ENCODE data around the gene TPCN2.
A peak's percentile ranks its signal among the peaks of the same experiment; 100 is the strongest.
"Not testable (repeated sequence)": the region's sequence is repeated elsewhere in the genome, so short reads cannot be mapped to it uniquely, and the experiment has no call there.

The TPCN2 gene

DNA sequence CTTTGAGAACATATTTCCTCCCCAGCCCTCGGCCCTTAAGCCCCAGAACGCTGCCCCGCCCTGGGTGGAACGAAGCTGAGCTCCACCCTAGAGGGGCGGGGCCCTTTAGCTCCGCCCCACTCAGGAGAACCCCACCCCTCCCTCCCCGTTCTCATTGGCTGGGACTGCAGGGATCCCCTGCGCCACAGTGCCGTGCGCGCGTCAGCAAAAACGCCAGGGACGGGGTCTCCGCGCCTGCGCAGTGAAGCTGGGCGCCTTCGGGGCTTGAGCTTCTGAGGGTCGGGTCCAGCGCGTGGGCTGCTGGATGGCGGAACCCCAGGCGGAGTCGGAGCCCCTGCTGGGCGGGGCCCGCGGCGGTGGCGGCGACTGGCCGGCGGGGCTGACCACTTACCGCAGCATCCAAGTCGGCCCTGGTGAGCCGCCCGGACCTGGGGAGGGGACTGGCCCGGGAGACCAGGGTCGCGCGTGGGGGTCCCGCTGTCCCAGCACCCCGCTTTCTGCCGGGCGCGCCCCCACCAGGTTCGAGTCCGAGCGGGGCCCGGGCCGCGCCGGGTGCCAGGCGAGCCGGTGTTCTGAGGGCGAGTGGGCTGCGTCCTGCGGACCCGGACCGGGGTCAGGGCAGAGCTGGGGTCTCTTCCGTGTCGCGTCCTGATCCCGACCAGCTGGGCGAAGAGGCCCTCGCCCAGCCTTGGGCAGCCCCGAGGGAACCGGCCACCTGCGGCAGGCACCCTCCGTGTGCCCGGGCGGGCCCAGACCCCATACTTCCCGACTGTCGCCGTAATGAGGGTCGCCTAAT, at the start of gene TPCN2:
Gene TPCN2 (plus strand): TSS at position 239 of the 796 bp plus-strand sequence. CDS start 66 bp downstream, at position 305.
- DNase-seq (ENCODE audit: low read depth): peak; percentile 67

DNA sequence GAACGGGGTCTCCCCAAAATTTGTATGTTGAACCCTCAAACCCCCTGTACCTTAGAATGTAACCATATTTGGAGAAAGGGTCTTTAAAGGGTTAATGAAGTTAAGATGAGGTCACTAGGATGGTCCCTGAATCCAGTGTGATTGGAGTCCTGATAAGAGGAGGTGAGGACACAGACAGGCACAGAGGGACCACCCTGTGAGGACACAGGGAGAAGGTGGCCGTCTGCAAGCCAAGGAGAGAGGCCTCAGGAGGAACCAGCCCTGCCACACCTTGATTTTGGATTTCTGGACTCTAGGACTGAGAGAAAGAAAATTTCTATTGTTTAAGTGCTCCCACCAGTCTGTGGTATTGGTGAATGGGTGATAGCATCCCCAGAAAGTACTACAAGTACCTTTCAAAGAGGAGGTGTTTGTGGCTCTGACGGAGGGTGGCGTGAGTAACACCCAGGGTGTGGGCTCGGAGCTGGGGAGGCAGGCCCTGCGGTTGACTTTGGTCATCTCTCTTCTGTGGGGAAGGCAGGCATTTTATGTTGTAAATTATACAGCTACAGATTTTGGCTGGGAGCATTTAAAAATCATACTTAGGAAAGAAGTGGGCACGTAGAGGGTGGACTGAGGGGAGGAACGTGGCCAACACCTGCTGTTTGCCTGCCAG, 49.5 kb upstream of the TPCN2 start:
- no peak for DNase-seq (ENCODE audit: low read depth)

DNA sequence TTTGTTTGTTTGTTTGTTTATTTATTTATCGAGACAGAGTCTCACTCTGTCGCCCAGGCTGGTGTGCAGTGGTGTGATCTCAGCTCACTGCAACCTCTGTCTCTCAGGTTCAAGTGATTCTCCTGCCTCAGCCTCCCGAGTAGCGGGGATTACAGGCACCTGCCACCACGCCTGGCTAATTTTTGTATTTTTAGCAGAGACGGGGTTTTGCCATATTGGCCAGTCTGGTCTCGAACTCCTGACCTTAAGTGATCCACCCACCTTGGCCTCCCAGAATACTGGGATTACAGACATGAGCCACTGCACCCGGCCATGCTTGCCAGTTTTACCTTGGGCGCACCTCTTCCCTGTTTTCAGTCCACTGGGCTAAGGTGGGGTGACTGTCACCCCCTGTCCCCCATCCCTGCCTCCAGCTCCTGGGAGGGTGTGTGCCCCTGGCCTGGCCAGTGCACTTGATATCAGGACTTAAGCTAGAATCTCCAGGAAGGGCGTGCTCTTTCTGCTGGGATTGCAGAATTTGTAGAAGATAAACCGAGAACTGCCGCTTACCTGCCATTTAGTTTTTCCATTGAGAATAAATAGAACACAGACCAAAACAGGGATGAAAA, 48.9 kb upstream of the TPCN2 start:
- not testable (repeated sequence) for DNase-seq (ENCODE audit: low read depth)

DNA sequence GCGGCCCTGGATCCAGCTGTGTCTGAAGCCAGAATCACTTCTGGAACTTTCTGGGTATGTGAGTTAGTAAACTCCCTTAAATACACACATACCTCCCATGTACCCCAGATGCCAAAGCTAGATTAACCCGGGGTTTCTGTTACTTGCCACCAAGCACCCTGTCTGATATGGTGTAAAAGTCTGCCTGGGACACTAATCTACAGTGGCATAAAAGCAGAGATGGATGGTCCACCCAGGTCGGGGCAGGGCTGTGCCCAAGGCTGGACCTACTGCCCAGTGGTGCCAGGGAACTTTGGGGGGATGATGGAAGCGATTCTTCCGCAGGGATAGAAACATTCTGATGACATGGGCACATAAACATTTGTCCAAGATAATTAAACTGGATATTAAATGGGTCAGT, 48.3 kb upstream of the TPCN2 start:
- no peak for DNase-seq (ENCODE audit: low read depth)

DNA sequence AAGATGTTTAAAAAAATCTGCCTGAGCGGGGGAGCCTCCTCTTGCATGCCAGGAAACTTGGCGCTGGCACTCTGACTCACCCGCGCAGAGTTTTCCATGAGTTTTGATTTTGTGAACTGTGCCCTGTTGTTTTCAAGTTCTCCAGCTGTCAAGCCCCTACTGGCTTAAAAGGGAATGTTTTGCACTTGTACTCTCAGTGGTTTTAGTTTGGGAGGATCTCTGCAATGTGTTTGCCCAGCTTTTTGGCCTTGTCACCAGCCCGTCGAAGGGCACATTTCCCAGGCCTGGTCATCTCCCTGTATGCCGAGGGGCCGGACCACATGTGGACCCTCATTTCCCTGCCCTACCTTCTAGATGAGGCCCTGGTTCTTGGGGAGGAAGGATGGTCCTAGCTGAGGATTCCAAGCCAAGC, 47.9 kb upstream of the TPCN2 start:
- DNase-seq (ENCODE audit: low read depth): peak; percentile 58

DNA sequence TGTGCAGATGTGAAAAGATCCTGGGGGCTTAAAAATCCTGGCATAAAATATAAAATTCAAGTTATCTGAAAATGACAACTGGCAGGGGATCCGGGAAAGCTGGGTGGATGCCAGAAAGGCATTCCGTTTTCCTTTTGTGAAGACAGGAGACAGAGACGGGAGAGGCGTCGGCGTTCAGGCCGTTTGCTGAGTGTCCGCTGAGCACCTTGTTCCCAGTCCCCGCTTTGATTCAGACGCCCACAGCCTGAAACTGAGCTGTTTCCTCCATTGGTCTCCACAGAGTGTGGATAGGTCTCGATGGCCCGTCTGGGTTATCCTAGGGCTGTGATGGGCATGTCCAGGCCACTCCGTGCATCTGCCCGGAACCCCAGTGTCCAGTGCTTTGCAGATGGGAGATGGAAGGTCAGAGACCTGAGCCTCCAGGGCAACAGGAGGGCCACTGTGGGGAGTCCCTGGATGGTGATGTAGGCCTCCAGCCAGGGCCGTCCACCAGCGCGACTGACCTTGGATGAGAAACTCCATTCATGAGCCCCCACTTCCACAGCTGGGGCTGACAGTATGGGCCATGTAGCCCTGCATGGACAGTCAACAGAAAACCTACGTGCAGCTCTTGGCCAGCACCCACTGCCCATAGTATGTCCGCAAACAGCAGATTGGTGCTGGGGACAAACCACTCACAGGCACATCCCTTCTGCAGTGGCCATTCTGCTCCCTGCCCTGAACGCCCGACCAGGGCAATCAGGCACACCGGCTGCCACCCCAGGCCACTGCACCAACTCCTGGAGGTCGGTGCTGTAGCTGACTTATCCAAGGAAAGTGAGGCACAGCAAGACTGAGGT, 47.3 kb upstream of the TPCN2 start:
- DNase-seq (ENCODE audit: low read depth): no peak

DNA sequence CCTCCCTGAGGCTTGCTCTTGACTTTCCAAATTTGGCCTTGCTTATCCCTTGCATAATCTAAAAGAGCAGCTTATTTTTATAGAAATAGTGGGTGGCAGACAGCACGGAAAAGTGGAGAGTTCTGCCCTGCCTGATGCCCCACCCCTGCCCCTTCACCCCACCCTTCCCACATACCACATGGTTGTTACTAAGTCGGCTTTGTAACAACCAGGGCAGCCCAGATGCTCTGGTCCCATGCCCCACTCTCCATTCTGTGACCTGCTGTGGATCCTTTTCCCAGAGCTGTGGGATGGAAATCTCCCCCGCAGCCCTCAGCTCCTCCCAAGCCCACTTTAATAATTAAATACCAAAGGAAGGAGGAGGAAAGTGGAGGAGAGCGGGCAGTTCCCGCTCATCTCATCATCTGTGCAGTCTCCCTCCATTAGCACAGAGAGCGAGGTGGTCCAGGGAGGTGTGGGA, 46.6 kb upstream of the TPCN2 start:
- DNase-seq (ENCODE audit: low read depth): no peak

DNA sequence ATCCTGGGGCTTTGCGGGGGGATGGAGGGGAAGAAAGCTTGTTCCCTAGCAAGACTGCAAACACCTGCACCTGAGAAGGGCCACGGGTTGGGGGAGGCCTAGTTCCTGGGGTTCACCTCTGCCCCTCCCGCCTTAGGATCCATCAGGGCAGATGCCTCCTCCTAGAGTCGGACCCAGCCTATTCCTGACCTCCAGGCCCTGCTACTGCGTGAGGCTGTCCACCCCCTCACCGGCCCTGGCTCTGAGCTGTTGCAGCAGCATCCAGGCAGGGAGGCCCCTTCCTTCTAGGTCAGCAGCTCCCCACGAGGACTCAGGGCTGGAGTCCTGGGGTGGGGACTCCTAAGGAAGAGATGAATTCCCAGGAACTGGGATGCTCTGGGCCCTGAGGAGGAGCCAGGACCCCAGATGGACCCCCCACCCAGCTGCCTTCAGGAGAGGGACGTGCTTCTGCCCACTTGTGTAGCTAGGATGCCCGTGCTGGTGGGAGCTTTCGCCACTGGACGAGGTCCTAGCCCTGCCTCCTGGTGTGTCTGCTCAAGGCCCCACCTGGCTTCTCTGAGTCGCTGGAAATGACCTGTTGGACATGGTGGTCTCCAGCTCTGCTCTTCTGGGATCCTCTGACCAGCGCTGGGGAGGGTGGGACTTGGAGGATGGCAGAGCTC, 46.0 kb upstream of the TPCN2 start:
- DNase-seq (ENCODE audit: low read depth): no peak

DNA sequence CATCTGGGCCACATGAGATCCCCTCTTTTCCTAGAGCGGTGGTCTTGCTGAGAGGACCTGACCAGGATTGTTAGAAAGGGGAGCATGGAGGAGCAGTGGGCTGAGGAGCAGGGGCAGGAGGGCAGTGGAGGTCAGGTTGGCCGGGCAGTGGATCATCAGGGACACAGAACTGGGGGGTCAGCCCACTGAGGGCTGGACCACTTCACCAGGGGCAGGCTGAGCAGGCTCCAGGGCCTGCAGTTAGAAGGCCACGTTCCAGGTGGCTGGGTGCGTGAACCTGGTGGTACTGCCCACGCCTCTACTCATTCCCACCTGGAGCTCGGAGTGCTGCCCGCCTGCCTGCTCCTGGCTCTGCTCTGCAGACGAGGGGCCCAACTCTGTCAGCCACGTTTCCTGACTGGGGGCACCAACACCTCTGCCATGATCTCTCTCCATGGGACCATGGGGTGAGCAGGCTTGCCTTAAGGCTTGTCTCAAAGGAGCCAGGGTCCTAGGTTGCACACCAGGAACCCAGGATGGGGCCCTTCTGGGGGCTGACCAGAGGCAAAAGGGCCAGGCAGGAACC, 45.3 kb upstream of the TPCN2 start:
- no peak for DNase-seq (ENCODE audit: low read depth)

DNA sequence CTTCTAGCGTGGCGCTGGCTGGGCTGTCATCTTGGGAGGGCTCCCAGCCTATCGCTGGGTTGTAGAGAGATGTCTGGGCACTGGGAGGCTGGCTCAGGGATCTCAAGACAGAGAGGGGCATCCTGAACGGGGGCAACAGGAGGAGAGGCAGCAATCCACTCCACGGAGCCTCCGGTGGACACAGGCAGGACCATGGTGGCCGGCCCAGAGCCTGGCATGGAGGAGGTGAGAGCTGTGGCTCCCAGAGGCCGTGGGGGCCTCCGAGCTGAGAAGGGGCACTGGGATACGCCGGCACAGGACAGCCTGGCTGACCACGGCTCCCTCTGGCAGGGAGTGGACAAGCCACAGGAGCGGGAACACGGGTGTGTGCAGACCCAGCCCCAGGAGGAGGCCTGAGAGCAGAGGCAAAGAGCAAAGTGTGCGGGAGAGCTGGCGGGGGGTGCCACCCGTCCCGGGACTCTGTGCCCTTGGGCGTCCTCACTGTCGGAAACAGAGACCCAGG, 44.8 kb upstream of the TPCN2 start:
- DNase-seq (ENCODE audit: low read depth): no peak

DNA sequence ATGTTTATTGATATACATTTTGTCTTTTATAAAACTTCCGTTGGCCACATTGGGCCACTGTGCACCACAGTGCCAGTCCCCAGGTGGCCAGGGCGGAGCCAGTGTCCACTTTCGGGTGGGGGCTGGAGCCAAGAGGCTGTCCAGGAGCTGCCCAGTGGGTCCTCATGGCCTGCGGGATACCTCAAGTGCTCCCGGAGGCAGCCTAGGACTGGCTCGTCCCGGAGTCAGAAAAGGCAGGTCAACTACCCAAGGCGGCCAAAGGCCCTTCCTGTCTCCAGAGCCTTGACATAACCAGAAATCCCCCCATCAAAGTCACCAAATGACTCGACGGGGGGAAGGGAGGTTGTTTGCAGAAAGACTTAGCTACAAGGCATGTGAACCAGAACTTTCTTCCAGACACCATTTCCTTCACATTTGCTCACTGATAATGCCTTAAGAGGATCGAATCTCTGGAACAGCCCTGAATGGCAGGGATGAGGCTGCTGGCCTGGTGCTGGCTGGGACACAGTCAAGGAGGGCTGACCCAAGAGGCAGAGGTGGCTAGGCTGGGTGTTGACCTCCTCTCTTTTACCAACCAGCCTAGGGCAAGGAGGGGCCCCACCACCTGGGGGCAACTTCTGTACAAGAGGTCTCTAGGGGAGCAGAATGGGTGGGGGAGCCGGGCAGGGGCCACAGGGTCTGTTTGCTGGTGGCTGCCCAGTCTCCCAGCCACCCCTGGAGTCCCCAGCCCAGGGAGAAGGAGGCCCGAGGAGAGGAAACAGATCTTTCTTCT, 44.1 kb upstream of the TPCN2 start:
- DNase-seq (ENCODE audit: low read depth): no peak

DNA sequence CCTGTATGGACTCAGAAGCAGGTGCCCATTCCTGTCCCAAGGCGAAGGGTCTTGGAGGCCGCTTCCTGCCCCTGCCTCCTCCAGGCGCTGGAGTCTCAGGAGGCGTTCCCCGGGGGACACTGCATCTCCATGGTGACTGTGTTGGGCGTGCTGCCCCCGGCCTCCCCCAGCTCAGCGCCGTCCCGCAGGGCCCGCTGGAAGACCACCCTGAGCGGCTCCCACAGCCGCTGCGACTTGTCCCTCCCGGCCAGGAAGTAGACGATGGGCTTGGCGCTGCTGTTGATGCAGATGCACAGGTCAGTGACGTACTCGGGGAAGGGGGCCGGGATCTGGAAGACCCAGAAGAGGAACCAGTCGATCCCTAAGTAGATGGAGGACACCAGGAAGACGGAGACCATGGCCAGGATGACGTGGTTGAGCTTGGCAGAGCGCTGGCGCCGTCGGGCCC, 43.5 kb upstream of the TPCN2 start:
- no peak for DNase-seq (ENCODE audit: low read depth)

DNA sequence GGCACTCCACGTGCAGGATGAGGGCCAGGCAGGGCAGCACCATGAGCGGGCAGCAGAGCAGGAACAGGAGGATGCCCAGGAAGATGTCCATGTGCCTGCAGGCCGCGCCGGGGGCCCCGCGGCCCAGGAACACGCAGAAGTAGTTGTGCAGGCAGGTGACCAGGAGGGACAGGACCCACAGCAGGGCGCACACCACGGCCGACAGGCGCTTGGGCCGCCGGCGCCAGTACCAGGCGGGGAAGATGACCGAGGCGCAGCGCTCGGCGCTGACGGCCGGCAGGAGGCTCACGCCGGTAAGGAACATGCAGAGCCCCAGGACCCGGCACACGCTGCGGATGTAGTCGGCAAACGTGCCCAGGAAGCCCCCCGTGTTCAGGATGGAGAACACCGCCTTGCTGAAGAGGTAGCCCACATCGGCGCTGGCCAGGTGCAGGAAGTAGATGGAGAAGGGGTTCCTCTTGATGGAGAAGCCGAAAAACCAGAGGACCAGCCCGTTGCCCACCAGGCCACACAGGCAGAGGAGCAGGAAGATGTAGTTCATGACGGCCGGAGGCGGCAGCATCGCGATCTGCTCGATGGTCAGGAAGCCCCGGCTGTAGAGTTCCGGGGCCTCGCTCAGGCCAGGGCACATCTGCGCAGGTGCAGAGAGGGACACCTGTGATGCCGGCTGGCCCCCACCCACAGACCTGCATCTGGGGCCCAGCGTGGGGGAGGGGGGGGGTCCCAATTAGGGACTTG, 42.9 kb upstream of the TPCN2 start:
- no peak for DNase-seq (ENCODE audit: low read depth)

DNA sequence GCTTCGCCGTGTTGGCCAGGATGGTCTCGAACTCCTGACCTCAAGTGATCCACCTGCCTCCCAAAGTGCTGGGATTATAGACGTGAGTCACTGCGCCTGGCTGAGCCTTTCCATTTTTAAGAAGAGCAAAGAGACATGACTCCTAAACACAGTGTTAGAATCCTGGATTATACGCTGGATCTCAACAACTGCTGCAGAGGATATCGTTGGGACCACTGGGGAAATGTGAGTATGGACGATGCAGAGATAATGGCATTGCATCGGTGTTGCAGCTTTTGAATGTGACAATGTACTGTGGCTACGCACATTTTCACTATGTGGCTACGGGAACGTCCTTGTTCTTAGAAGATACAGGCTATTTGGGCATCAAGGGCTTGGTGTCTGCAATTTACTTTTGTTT, 41.9 kb upstream of the TPCN2 start:
- no peak for DNase-seq (ENCODE audit: low read depth)

DNA sequence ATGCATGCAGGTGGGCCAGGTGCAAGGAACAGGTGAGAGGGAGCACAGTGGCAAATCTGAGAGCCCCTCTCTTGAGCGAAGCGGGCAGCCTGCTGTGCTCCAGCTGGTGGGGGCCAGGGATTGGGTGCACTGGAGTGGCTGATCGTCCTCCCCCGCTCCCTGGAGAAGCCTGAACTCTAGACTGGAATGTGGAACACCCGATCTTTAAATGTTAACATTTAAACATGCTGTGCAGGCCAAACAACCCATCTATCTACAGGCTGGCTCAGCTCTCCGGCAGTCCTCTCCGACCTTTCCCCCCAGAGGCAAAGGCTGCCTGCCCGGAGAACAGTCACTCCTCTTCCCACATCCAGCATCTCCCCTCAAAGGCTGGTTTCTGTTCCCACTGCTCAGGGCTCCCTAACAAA, 40.8 kb upstream of the TPCN2 start:
- DNase-seq (ENCODE audit: low read depth): no peak

DNA sequence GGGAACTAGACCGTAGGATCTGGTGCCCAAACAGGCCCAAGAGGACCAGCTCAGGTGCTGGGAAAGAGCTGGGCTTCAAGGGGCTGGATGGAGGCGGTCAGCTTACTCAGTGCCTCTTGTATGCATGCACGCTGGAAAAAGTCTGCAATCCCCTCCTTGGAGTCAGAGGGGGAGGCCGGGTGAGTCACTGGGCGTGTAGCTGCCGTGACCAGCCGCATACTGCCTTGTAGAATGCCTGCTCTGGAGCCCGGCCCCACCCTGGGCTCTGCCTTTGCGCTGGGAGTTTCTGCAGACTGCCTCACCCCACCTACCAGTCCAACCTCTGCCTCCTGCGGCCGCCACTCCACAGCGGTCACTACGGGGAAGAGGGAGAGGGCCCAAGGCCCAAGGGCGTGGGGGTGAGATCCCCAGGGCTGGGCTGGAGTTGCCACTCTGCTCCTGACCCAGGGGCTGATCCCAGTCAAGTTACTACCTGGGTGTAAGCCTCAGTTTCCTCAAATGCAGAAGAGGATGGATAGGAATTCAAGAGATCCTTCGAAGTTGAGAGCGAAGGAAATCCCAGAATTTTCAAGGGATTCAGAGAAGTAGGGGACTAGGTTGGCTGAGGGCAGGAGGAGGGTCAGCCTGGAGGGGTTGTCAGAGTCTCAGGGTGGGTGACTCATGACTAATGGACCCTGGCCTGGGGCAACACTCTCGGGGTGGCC, 39.8 kb upstream of the TPCN2 start:
- peak; percentile 87 for DNase-seq (ENCODE audit: low read depth)

DNA sequence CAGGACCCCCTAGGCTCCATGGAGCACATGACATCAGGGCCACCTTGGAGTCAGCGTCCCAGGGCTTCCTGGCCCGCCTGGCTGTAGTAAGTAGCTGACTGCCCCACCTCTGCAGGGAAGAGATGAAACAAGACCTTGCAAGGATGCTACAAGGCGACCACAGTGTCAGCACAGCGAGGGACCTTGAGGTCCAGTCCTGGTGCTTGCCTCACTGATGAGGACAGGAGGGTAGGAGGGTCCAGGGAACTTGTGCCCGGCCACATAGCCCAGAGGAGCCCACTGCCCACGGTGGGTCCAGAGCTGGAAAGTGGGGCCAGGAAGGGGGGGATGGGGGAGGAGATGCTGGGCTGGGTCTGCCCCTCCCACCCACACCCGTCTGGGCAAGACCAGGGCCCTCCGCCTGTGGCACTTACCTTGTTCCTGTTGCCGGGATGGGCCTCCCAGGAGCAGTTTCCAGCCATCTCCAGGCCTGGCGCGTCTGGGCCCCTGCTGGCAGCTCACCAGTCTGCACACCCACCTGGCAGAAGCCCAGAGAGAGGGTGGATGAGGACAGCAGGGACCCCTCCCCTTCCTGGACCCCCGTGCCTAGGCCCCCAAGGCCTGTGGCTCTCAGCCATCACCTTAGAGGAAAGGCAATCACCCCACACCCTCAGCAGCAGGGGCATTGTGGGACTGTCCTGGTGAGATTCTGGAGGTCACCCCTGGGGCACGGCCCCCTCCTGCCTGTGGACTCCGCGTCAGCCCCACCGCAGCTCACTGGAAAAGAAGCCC, 39.1 kb upstream of the TPCN2 start:
- no peak for DNase-seq (ENCODE audit: low read depth)

DNA sequence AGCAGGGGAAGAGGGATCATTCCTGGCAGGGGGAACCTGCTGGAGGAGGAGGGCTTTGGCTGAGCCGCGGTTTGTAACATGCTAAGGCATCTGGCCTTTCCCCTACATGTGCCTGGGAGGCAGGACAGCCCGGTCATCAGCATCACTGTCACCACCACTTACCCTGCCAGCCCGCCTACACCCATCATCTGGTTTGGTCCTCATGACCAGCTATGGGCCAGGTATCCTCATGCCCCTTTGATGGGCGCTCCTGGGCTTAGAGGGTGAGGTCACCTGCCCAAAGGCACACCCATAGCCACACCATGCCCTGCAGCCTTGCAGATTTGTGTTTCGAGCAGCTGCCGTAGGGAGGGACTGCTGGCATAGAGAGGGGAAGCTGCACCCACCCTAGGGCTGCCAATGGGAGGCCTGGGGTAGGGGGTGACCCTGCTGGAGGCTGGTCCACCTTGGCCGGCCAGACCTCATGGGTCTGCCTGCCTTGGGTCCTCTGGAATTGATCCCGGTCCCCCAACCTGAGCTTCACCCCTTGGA, 38.3 kb upstream of the TPCN2 start:
- DNase-seq (ENCODE audit: low read depth): no peak

Measured in GM04503 (cell line).